Uterus (tissue), 4 donors: Measurements from ENCODE around the gene METTL3. TPM values are rescaled to one million over a fixed set of nuclear protein-coding genes. Genes with fewer than 3 reads are reported as not detected.

Experiments used
- DNase-seq, 2 donors: peaks; one replicate each; pipeline ENCODE4 v3.0.0-alpha.2; 2019 to 2020
- H3K27ac ChIP-seq, 2 donors: fragments of 200-600 bp; sonication (generic); 1 replicate in 1 of 2; 2 replicates in 1 of 2; pipeline ENCODE4 v1.5.1; 2016 to 2018
- H3K27me3 ChIP-seq, 2 donors: fragments of 200-600 bp; sonication (generic); one replicate each; pipeline ENCODE4 v1.5.1; 2018 to 2019; ENCODE audit warnings: control low read depth in 1 of 2
- H3K36me3 ChIP-seq, 2 donors: fragments of 200-600 bp; sonication (generic); one replicate each; pipeline ENCODE4 v1.5.1; 2019; ENCODE audit warnings: control low read depth in 1 of 2
- H3K4me1 ChIP-seq, 2 donors: fragments of 200-600 bp; sonication (generic); one replicate each; pipeline ENCODE4 v1.5.1; 2018 to 2019; ENCODE audit warnings: control low read depth in 1 of 2
- H3K4me3 ChIP-seq, 2 donors: fragments of 200-600 bp; sonication (generic); 1 replicate in 1 of 2; 2 replicates in 1 of 2; pipeline ENCODE4 v1.5.1; 2018 to 2019; ENCODE audit warnings: mild to moderate bottlenecking in 1 of 2
- H3K9me3 ChIP-seq, 2 donors: fragments of 200-600 bp; sonication (generic); one replicate each; pipeline ENCODE4 v1.5.1; 2019; ENCODE audit warnings: control low read depth in 1 of 2
- POLR2A ChIP-seq, 2 donors: fragments of 450-650 bp; IDR thresholded peaks; one replicate each; pipeline ENCODE4 v1.6.1; 2016; ENCODE audit warnings: antibody characterized with exemption in 2 of 2, mild to moderate bottlenecking in 1 of 2, moderate library complexity in 1 of 2
- intact Hi-C: fragments of 100-400 bp; cut with DNase I; formaldehyde crosslinking; loops from one replicate; pipeline ENCODE4 v1.15.1; 2023; ENCODE audit warnings: low total_unique reads
- total RNA-seq, 4 donors: library from RNA; depleted of rRNA in 3 of 4; stranded (reverse); fragments of >200 nt in 3 of 4; gene quantifications; one replicate each; pipeline versions ENCODE4 v1.1.0 to v1.2.4, GENCODE V29; 2014 to 2023
- TF ChIP-seq, protein P1 (sequence below), 4 experiments: fragments of 200-600 bp in 2 of 4; fragments of 450-650 bp in 2 of 4; sonication (generic) in 2 of 4; IDR thresholded peaks; one replicate each; pipeline ENCODE4 v1.5.1; 2016 to 2019; ENCODE audit warnings: antibody characterized with exemption in 4 of 4, mild to moderate bottlenecking in 2 of 4, moderate library complexity in 1 of 4
- donor health status: DM: yes; HTN: yes; CAD: no.

The METTL3 gene
- total RNA-seq, 4 donors from 2014 or later, result 47.4 to 101 (median 57.7) TPM

DNA sequence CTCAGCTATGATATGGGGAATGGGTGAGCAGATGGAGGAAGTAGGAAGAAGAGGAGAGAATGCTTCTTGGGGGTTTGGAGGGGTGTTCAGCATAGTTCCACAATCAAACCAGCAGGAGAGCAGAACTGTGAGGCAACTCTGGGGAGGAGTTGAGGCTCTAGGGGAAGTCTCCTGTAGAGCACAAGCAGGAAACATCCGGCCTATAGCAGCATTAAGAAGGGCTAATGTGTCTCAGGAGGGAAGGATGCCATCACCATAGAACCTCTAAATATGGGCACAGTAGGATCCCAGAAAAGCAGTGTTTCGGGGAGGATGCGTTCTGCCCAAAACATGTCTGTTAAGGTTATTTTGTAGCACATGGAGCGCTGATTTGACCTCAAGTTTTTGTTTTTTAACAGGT is 23.4 kb upstream of the METTL3 start:
- TF ChIP-seq POLR2A (IDR thresholded peaks at IDR 0.05), result no peak
- TF ChIP-seq, protein P1, sequence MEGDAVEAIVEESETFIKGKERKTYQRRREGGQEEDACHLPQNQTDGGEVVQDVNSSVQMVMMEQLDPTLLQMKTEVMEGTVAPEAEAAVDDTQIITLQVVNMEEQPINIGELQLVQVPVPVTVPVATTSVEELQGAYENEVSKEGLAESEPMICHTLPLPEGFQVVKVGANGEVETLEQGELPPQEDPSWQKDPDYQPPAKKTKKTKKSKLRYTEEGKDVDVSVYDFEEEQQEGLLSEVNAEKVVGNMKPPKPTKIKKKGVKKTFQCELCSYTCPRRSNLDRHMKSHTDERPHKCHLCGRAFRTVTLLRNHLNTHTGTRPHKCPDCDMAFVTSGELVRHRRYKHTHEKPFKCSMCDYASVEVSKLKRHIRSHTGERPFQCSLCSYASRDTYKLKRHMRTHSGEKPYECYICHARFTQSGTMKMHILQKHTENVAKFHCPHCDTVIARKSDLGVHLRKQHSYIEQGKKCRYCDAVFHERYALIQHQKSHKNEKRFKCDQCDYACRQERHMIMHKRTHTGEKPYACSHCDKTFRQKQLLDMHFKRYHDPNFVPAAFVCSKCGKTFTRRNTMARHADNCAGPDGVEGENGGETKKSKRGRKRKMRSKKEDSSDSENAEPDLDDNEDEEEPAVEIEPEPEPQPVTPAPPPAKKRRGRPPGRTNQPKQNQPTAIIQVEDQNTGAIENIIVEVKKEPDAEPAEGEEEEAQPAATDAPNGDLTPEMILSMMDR (IDR thresholded peaks at IDR 0.05), result no peak
- no peaks in the 10 kb centered on the region for H3K36me3 ChIP-seq
- H3K27ac ChIP-seq, result no peak overlapping the region
- H3K4me1 ChIP-seq, result no peaks in the 10 kb centered on the region
- intact Hi-C loops, result no loop called here
- no peaks in the 10 kb centered on the region for H3K27me3 ChIP-seq
- H3K4me3 ChIP-seq, result no peak overlapping the region
- no peak for DNase-seq
- H3K9me3 ChIP-seq, result no peaks in the 10 kb centered on the region

- intact Hi-C loops, result no loop called here
- Histone ChIP-seq H3K27me3 (no peaks in the 10 kb centered on the region), H3K9me3 (no peaks in the 10 kb centered on the region), H3K36me3 (no peaks in the 10 kb centered on the region), H3K4me3 (no peak overlapping the region), H3K4me1 (no peaks in the 10 kb centered on the region), H3K27ac (no peak overlapping the region)
- TF ChIP-seq, protein P1 (IDR thresholded peaks at IDR 0.05), result no peak
- TF ChIP-seq POLR2A (IDR thresholded peaks at IDR 0.05), result no peak
- DNase-seq, result no peak
Observed at GRCh38 chr14:21533294-21533693, 22.2 kb upstream of the METTL3 start.

DNA sequence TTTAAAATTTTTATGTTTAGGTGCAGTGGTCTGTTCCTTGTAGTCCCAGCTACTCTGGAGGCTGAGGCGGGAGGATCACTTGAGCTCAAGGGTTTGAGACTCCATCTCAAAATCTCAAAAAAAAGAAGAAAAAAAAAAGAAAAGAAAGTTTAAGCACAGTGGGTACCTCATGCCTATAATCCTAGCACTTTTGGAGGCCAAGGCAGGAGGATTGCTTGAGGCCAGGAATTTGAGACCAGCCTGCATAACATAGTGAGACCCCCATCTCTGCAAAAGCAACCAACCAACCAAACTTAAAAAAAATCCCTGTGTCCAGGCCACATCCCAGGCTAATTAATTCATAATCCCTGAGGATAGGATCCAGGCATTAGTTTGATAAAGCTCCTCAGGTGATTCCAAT is 18.4 kb upstream of the METTL3 start:
- no peak for DNase-seq
- intact Hi-C loops, result no loop called here
- no peaks in the 10 kb centered on the region for H3K9me3 ChIP-seq
- H3K27ac ChIP-seq, result no peak overlapping the region
- H3K27me3 ChIP-seq, result no peaks in the 10 kb centered on the region
- H3K4me1 ChIP-seq, result no peaks in the 10 kb centered on the region
- H3K36me3 ChIP-seq, result no peaks in the 10 kb centered on the region
- no peak overlapping the region for H3K4me3 ChIP-seq
- TF ChIP-seq, protein P1 (IDR thresholded peaks at IDR 0.05), result no peak
- no peak for TF ChIP-seq POLR2A (IDR thresholded peaks at IDR 0.05)

GRCh38 chr14:21528381-21529348 is 17.5 kb upstream of the METTL3 start:
- H3K4me3 ChIP-seq, result no peak overlapping the region
- H3K27me3 ChIP-seq, result no peaks in the 10 kb centered on the region
- no peak for DNase-seq
- TF ChIP-seq, protein P1 (IDR thresholded peaks at IDR 0.05), result no peak
- TF ChIP-seq POLR2A (IDR thresholded peaks at IDR 0.05), result no peak
- H3K27ac ChIP-seq, result no peak overlapping the region
- H3K9me3 ChIP-seq, result no peaks in the 10 kb centered on the region
- no peaks in the 10 kb centered on the region for H3K4me1 ChIP-seq
- intact Hi-C loops, result no loop called here
- no peaks in the 10 kb centered on the region for H3K36me3 ChIP-seq

GRCh38 chr14:21527318-21527679 is 16.2 kb upstream of the METTL3 start:
- intact Hi-C loops, result no loop called here
- no peaks in the 10 kb centered on the region for H3K36me3 ChIP-seq
- no peak for DNase-seq
- H3K27me3 ChIP-seq, result no peaks in the 10 kb centered on the region
- H3K4me1 ChIP-seq, result no peaks in the 10 kb centered on the region
- no peak overlapping the region for H3K27ac ChIP-seq
- H3K4me3 ChIP-seq, result no peak overlapping the region
- no peak for TF ChIP-seq POLR2A (IDR thresholded peaks at IDR 0.05)
- TF ChIP-seq, protein P1 (IDR thresholded peaks at IDR 0.05), result no peak
- H3K9me3 ChIP-seq, result no peaks in the 10 kb centered on the region
